GM12878 (cell line): Measurements from ENCODE around the gene MACROD2. TPM values are rescaled to one million over a fixed set of nuclear protein-coding genes. Genes with fewer than 3 reads are reported as not detected.

Experiments
- ATAC-seq: fragments of 200-7000 bp; cut with Tn5 transposase; 3 replicates; pipeline ENCODE4 v1.9.1; 2020; ENCODE audit warnings: mild to moderate bottlenecking, moderate library complexity
- BruUV-seq: library from RNA; stranded (reverse); fragments of 400-500 nt; replicated peaks from 2 replicates; lab custom pipeline; 2021; lab: Mats Ljungman, UMichigan
- CTCF ChIA-PET: fragments of 300-600 bp; sonication (Branson Sonifier 250); formaldehyde crosslinking; extraction: SDS; loops from one replicate; lab custom pipeline; 2021; ENCODE audit warnings: inconsistent platforms; lab: Yijun Ruan, JAX
- POLR2A ChIA-PET: fragments of 350-600 bp; formaldehyde crosslinking; extraction: SDS; loops from one replicate; lab custom pipeline; 2021; ENCODE audit warnings: inconsistent platforms; lab: Charles Lee
- RAD21 ChIA-PET: fragments of 300-600 bp; sonication (Branson Sonifier 250); formaldehyde crosslinking; loops from one replicate; lab custom pipeline; 2023; ENCODE audit warnings: antibody characterized with exemption; ENCODE audit not compliant: unreplicated experiment; lab: Charles Lee
- SMC1A ChIA-PET: fragments of 300-600 bp; sonication (Branson Sonifier 250); formaldehyde crosslinking; loops from one replicate; lab custom pipeline; 2023; ENCODE audit not compliant: unreplicated experiment, uncharacterized antibody; lab: Charles Lee
- DNase-seq: peaks from one replicate; pipeline ENCODE4 v3.0.0-alpha.2; 2011; ENCODE audit warnings: low read depth, low spot score
- FAIRE-seq: peaks from 3 replicates; lab custom pipeline; 2011; peaks lifted over from hg19 to GRCh38; lab: Jason Lieb, UNC
- H2AFZ ChIP-seq: 2 replicates; pipeline ENCODE4 v1.6.0; 2011; ENCODE audit warnings: low read depth, low read length, control low read depth; ENCODE audit not compliant: control insufficient read depth
- H3K27ac ChIP-seq: 2 replicates; pipeline ENCODE4 v1.5.1; 2011; ENCODE audit warnings: control low read depth; ENCODE audit not compliant: control insufficient read depth, insufficient read depth
- H3K27me3 ChIP-seq, 2 experiments: replicated peaks in 1 of 2; 2 replicates each; pipeline versions ENCODE4 v1.6.0 to v1.6.1; 2011; ENCODE audit warnings: low read length in 1 of 2; ENCODE audit not compliant: control insufficient read depth in 2 of 2, insufficient read depth in 2 of 2
- H3K36me3 ChIP-seq, 2 experiments: 2 replicates each; pipeline ENCODE4 v1.5.1; 2011; ENCODE audit warnings: low read length in 1 of 2; ENCODE audit not compliant: control insufficient read depth in 2 of 2, insufficient read depth in 2 of 2
- H3K4me1 ChIP-seq: 2 replicates; pipeline ENCODE4 v1.6.1; 2011; ENCODE audit warnings: mild to moderate bottlenecking, low read length, moderate library complexity, mixed read lengths; ENCODE audit not compliant: control insufficient read depth, insufficient read depth
- H3K4me2 ChIP-seq: 2 replicates; pipeline ENCODE4 v1.6.0; 2011; ENCODE audit warnings: control low read depth; ENCODE audit not compliant: control insufficient read depth, insufficient read depth
- H3K4me3 ChIP-seq: fragments of 200-600 bp; sonication (generic); 2 replicates; pipeline ENCODE4 v1.5.1; 2016
- H3K79me2 ChIP-seq: 2 replicates; pipeline ENCODE4 v1.6.0; 2011; ENCODE audit warnings: low read length; ENCODE audit not compliant: control insufficient read depth, insufficient read depth
- H3K9ac ChIP-seq: 2 replicates; pipeline ENCODE4 v1.8.0; 2011; ENCODE audit warnings: low read length, control low read depth, mixed read lengths; ENCODE audit not compliant: control insufficient read depth, insufficient read depth
- H3K9me3 ChIP-seq: replicated peaks from 3 replicates; pipeline ENCODE4 v1.5.1; 2011; ENCODE audit warnings: mild to moderate bottlenecking, low read length; ENCODE audit not compliant: control insufficient read depth, insufficient read depth
- H4K20me1 ChIP-seq: 2 replicates; pipeline ENCODE4 v1.6.0; 2011; ENCODE audit not compliant: control insufficient read depth, insufficient read depth
- ASH2L ChIP-seq: fragments of 300-600, 200-600 bp; sonication (generic); IDR thresholded peaks from 2 replicates; pipeline ENCODE4 v1.6.1; 2017; ENCODE audit warnings: low read depth, mild to moderate bottlenecking, borderline replicate concordance
- BHLHE40 ChIP-seq, 2 experiments: fragments of 450-650 bp in 1 of 2; IDR thresholded peaks; 2 replicates each; pipeline ENCODE4 v1.6.1; 2011 to 2017; ENCODE audit warnings: low read depth in 2 of 2, borderline replicate concordance in 1 of 2, improper control_type of control experiment in 1 of 2, low read length in 1 of 2, mild to moderate bottlenecking in 1 of 2
- CBX5 ChIP-seq: sonication (generic); IDR thresholded peaks from 2 replicates; pipeline ENCODE4 v1.6.1; 2016; ENCODE audit warnings: low read depth, moderate library complexity, mild to moderate bottlenecking, inconsistent platforms
- ESRRA ChIP-seq: IDR thresholded peaks from 2 replicates; pipeline ENCODE4 v1.6.1; 2012; ENCODE audit warnings: mild to moderate bottlenecking, low read length, improper control_type of control experiment
- EZH2 ChIP-seq: IDR thresholded peaks from 2 replicates; pipeline ENCODE4 v1.6.1; 2012; ENCODE audit warnings: low read depth, mild to moderate bottlenecking, control low read depth, inconsistent platforms, low read length, borderline replicate concordance; ENCODE audit not compliant: control insufficient read depth
- GABPA ChIP-seq: IDR thresholded peaks from 2 replicates; pipeline ENCODE4 v1.6.1; 2014; ENCODE audit warnings: antibody characterized with exemption, low read depth, mild to moderate bottlenecking, inconsistent platforms
- HDGF ChIP-seq: fragments of 450-650 bp; IDR thresholded peaks from 2 replicates; pipeline ENCODE4 v1.6.1; 2016; ENCODE audit warnings: antibody characterized with exemption
- NR2C1 ChIP-seq: fragments of 450-650 bp; IDR thresholded peaks from 2 replicates; pipeline ENCODE4 v1.6.1; 2017; ENCODE audit warnings: antibody characterized with exemption, mild to moderate bottlenecking, moderate library complexity
- PAX5 ChIP-seq: IDR thresholded peaks from 2 replicates; pipeline ENCODE4 v1.6.1; 2011; ENCODE audit warnings: low read depth, low read length, borderline replicate concordance
- RBBP5 ChIP-seq: fragments of 200-600 bp; sonication (generic); conservative IDR thresholded peaks from 2 replicates; pipeline ENCODE4 v1.6.1; 2016
- RELB ChIP-seq: fragments of 450-650 bp; IDR thresholded peaks from 2 replicates; pipeline ENCODE4 v1.6.1; 2017; ENCODE audit warnings: low read depth, mild to moderate bottlenecking, moderate library complexity
- SKIL ChIP-seq: fragments of 450-650 bp; IDR thresholded peaks from 2 replicates; pipeline ENCODE4 v1.6.1; 2017; ENCODE audit warnings: mild to moderate bottlenecking, low read depth, inconsistent platforms; ENCODE audit not compliant: poor library complexity, severe bottlenecking
- SMAD1 ChIP-seq: fragments of 450-650 bp; IDR thresholded peaks from 2 replicates; pipeline ENCODE4 v1.6.1; 2018; ENCODE audit warnings: mild to moderate bottlenecking, low read depth; ENCODE audit not compliant: partially characterized antibody
- SMARCA5 ChIP-seq: fragments of 450-650 bp; IDR thresholded peaks from 2 replicates; pipeline ENCODE4 v1.6.1; 2017; ENCODE audit warnings: mild to moderate bottlenecking
- SREBF2 ChIP-seq: IDR thresholded peaks from 2 replicates; pipeline ENCODE4 v1.6.1; 2012; ENCODE audit warnings: mild to moderate bottlenecking, low read length
- STAT1 ChIP-seq: fragments of 450-650 bp; conservative IDR thresholded peaks from 2 replicates; pipeline ENCODE4 v1.6.1; 2014; ENCODE audit warnings: antibody characterized with exemption, mild to moderate bottlenecking
- SUZ12 ChIP-seq: fragments of 200-600 bp; sonication (generic); IDR thresholded peaks from one replicate; pipeline ENCODE4 v1.6.1; 2018; ENCODE audit warnings: antibody characterized with exemption, mild to moderate bottlenecking; ENCODE audit not compliant: unreplicated experiment
- ZNF592 ChIP-seq: fragments of 450-650 bp; IDR thresholded peaks from 2 replicates; pipeline ENCODE4 v1.6.1; 2017; ENCODE audit warnings: mild to moderate bottlenecking, moderate library complexity
- ZNF622 ChIP-seq: fragments of 450-650 bp; IDR thresholded peaks from 2 replicates; pipeline ENCODE4 v1.6.1; 2017; ENCODE audit warnings: mild to moderate bottlenecking, inconsistent platforms
- WGBS: methylation state at CpG from one replicate; pipeline ENCODE4 v1.1.6; 2016; ENCODE audit warnings: low lambda C conversion rate; ENCODE audit not compliant: insufficient replicate concordance, insufficient coverage; ENCODE audit errors: missing lambda C conversion rate; 5-methylcytosine and 5-hydroxymethylcytosine counted together
- in situ Hi-C: fragments of 300-500 bp; cut with MboI; formaldehyde crosslinking; loops from 9 replicates; pipeline ENCODE4 v1.14.3; 2018; ENCODE audit warnings: mixed read lengths
- intact Hi-C: fragments of 100-400 bp; cut with micrococcal nuclease; formaldehyde crosslinking; loops from one replicate; pipeline ENCODE4 v1.14.2; 2022; ENCODE audit not compliant: unreplicated experiment
- polyA plus RNA-seq, 11 experiments: library from polyadenylated mRNA; depleted of rRNA in 4 of 11; unstranded in 6 of 11; stranded (reverse) in 5 of 11; fragments of >200 nt; fragmentation: Nextera tagmentation in 4 of 11; fragmentation: Illumina TruSeq in 1 of 11; extraction: Ambion mirVana in 4 of 11; extraction: Trizol in 1 of 11; gene quantifications; 1 replicate in 1 of 11; 2 replicates in 10 of 11; pipeline versions ENCODE4 v1.2.1 to v1.2.3, GENCODE V29; 2011 to 2016; ENCODE audit warnings: inconsistent platforms in 2 of 11, missing spikeins in 2 of 11, low read depth in 1 of 11
- total RNA-seq, 4 experiments: library from RNA; depleted of rRNA in 3 of 4; stranded (reverse); fragments of >200 nt in 3 of 4; fragmentation: Illumina TruSeq in 1 of 4; extraction: Trizol in 1 of 4; gene quantifications; 2 replicates each; pipeline versions ENCODE4 v1.2.1 to v1.2.3, GENCODE V29; 2013 to 2021

MACROD2 gene
- total and polyA plus RNA-seq, 10 of the 15 experiments (the other 5 are each of a cell fraction or from before 2014, with no cell fraction given), result 1.1 to 21.5 (median 2.2) TPM

- no peak overlapping the region for H3K9ac ChIP-seq
- WGBS, result 42% methylated on average over 1 of the region's 1 CpG
- TF ChIP-seq HDGF, result no peak
- no peak for TF ChIP-seq PAX5
- TF ChIP-seq SMAD1, result no peak
- no peak for TF ChIP-seq SUZ12
- TF ChIP-seq ZNF622, result no peak
- TF ChIP-seq SREBF2, result no peak
- no peak for TF ChIP-seq SKIL
- TF ChIP-seq CBX5, result no peak
- TF ChIP-seq RBBP5, result no peak
- no peak for TF ChIP-seq BHLHE40 (IDR thresholded peaks at IDR 0.05; ENCODE audit: borderline replicate concordance in 1 of 2, low read depth in 2 of 2, low read length in 1 of 2)
- no peak for TF ChIP-seq GABPA
- TF ChIP-seq ZNF592, result no peak
- TF ChIP-seq STAT1, result no peak
- TF ChIP-seq ESRRA, result no peak
- TF ChIP-seq RELB, result no peak
- no peak for TF ChIP-seq SMARCA5
- TF ChIP-seq EZH2, result no peak
- TF ChIP-seq ASH2L, result no peak
- TF ChIP-seq NR2C1, result no peak
- FAIRE-seq, result no peak
- CTCF ChIA-PET, result no interaction called here
- H3K36me3 ChIP-seq, result no peaks in the 10 kb centered on the region
- no peaks in the 10 kb centered on the region for H3K79me2 ChIP-seq
- RAD21 ChIA-PET, result no interaction called here
- no peak for DNase-seq
- H3K9me3 ChIP-seq, result no peaks in the 10 kb centered on the region
- H3K27ac ChIP-seq, result no peak overlapping the region
- SMC1A ChIA-PET, result no interaction called here
- H3K4me3 ChIP-seq, result no peak overlapping the region
- POLR2A ChIA-PET, result no interaction called here
- no peak for ATAC-seq
- H3K4me1 ChIP-seq, result no peaks in the 10 kb centered on the region
- H4K20me1 ChIP-seq, result no peaks in the 10 kb centered on the region
- BruUV-seq, result no TSS peak
- no peak overlapping the region for H3K4me2 ChIP-seq
- intact Hi-C loops, result no loop called here
- H2AFZ ChIP-seq, result no peak overlapping the region
- H3K27me3 ChIP-seq, result no peaks in the 10 kb centered on the region
- in situ Hi-C loops, result no loop called here
These were observed 526.1 kb downstream of the MACROD2 start for GRCh38 chr20:14521436-14521835.
